ENCODE results near the gene RPL14. TPM values are rescaled to one million over a fixed set of nuclear protein-coding genes. Genes with fewer than 3 reads are reported as not detected.

Gene RPL14
- total RNA-seq, 1 donor from 2014 or later: 670 TPM

DNA sequence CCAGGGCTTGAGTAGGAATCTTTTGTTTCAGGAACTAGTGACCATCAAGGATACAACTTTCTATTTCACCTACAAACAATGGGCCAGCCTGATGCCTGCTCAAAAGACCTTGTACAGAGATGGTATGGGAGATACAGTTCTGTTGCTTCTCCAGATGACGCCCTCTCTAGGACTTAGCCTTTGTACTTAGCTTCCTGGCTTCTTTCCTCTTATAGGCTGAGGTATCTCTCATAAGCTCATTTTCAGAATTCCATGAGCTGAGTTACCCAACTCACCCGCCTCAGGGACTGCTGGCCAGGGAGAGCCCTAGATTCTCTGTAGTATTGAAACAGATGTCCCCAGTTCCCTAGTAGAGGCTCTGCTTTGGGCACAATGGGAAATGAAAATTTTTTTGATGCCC lies 40.1 kb downstream of the RPL14 start:
- TF ChIP-seq, protein P1, sequence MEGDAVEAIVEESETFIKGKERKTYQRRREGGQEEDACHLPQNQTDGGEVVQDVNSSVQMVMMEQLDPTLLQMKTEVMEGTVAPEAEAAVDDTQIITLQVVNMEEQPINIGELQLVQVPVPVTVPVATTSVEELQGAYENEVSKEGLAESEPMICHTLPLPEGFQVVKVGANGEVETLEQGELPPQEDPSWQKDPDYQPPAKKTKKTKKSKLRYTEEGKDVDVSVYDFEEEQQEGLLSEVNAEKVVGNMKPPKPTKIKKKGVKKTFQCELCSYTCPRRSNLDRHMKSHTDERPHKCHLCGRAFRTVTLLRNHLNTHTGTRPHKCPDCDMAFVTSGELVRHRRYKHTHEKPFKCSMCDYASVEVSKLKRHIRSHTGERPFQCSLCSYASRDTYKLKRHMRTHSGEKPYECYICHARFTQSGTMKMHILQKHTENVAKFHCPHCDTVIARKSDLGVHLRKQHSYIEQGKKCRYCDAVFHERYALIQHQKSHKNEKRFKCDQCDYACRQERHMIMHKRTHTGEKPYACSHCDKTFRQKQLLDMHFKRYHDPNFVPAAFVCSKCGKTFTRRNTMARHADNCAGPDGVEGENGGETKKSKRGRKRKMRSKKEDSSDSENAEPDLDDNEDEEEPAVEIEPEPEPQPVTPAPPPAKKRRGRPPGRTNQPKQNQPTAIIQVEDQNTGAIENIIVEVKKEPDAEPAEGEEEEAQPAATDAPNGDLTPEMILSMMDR (conservative IDR thresholded peaks at IDR 0.05; ENCODE audit: low read depth, low read length): no peak
- no peak for DNase-seq (ENCODE audit: low read depth)
- H3K4me3 ChIP-seq (ENCODE audit: low read depth, low read length): no peak overlapping the region

DNA sequence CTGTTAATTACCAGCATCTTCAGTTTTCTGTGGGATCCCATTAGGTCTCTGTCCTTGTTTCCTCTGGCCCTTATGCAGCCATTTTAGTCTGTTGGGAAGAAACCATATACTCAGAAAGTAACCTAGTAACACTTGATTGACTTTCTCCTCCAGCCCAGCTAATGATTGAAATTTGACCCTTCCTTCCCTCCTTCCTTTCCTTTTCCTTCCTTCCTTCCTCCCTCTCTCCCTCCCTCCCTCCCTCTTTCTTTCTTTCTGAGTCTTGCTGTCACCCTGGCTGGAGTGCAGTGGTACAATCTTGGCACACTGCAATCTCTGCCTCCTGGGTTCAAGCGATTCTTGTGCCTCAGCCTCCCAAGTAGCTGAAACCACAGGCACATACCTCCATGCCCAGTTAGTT lies 42.8 kb downstream of the RPL14 start:
- DNase-seq (ENCODE audit: low read depth): no peak
- H3K4me3 ChIP-seq (ENCODE audit: low read depth, low read length): no peak overlapping the region
- TF ChIP-seq, protein P1 (conservative IDR thresholded peaks at IDR 0.05; ENCODE audit: low read depth, low read length): no peak

DNA sequence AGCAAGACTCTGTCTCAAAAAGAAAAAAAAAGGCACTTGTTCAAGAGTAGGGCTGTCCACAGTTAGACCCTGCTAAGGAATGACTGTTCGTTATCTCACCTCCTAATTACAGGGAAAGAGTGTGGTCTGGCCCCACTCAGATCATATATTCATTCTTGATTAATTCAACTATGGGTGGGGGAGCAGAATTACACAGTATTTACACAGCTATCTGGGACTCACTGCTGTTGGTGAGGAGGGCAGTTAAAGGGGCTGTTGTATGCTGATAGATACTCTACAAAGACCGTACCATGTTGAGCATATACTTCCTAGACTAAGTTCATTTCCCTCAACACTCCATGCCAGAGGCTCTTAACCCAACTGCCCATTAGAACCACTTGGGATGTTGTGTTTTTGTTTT lies 44.9 kb downstream of the RPL14 start:
- TF ChIP-seq, protein P1 (conservative IDR thresholded peaks at IDR 0.05; ENCODE audit: low read depth, low read length): no peak
- no peak for DNase-seq (ENCODE audit: low read depth)
- no peak overlapping the region for H3K4me3 ChIP-seq (ENCODE audit: low read depth, low read length)

DNA sequence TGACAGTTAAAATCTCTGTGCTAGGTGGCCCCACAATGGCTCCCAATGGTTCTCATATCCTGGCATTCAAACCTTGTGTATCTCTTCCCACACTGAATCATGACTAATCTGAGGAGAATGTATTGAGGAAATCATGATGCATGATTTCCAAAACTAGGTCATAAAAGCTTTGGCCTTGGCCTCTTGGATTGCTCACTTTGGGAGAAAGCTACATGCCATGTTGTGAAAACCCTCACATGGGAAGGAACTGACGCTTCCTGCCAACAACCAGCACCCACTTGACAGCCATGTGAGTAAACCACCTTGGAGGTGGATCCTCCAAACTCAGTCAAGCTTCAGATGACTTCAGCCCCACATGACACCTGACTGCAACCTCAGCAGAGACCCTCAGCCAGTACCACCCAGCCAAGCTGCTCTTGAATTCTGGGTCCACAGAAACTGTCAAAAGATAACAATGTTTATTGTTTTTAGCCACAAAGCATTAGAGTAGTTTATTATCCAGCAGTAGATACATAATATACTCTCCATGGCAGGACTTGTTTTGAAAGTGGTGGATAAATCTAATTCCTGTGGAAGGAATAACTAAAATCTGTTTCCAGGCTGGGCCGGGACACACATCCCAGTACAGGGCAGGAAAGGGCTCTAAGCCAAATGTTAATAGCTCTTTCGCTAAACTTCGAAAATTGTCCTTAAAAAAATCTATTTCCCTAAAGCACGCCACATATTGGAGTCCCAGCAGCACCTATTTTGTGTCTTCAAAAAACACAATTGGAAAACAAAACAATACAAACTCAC lies 47.7 kb downstream of the RPL14 start:
- DNase-seq (ENCODE audit: low read depth): peak; percentile 98
- H3K4me3 ChIP-seq (ENCODE audit: low read depth, low read length): no peak overlapping the region
- TF ChIP-seq, protein P1 (conservative IDR thresholded peaks at IDR 0.05; ENCODE audit: low read depth, low read length): no peak

- no peak for DNase-seq (ENCODE audit: low read depth)
- TF ChIP-seq, protein P1 (conservative IDR thresholded peaks at IDR 0.05; ENCODE audit: low read depth, low read length): peak; percentile 50
- peak within 1 kb of the TSS; percentile 81 for H3K4me3 ChIP-seq (ENCODE audit: low read depth, low read length)
Measured at GRCh38 chr3:40505599-40506462, 48.7 kb downstream of the RPL14 start, which contains the start of gene ZNF620. TSS of gene ZNF620 (plus strand) at chr3:40506039. CDS start at chr3:40506353, 314 bp downstream.

DNA sequence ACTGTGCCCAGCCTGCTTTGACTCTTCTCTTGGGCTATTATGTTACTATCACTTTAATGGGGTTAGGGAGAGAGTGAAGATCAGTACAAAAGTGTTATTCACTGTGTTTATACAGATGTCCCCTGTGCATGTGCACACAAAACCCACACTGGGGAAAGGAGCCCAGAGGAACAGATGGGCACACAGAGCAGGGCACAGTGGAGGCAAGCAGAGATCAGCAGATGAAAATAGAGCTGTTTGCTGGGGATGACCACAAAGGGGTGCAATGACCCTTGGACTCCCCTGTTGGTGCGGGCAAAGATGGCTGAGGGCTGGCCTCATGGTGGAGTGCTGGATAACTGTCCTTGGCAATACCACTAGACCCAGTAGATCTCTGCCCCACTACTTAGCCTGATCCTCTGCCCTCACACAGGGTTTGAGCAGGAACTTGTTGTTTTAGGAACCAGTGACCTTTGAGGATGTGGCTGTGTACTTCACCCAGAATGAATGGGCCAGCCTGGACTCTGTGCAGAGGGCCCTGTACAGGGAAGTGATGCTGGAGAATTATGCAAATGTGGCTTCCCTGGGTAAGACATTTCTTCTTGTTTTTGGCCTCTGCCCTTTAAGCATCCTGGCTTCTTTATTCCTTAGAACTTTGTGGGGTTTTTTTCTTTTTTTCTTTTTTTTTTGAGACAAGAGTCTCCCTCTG lies 54.0 kb downstream of the RPL14 start:
- TF ChIP-seq, protein P1 (conservative IDR thresholded peaks at IDR 0.05; ENCODE audit: low read depth, low read length): no peak
- H3K4me3 ChIP-seq (ENCODE audit: low read depth, low read length): no peak overlapping the region
- no peak for DNase-seq (ENCODE audit: low read depth)
